NCI-H2227 treated with DMSO at 0.1 percent for 48 hours (cell line): Measurements from ENCODE around the gene FITM2.
"Not testable (repeated sequence)": the region's sequence is repeated elsewhere in the genome, so short reads cannot be mapped to it uniquely, and the experiment has no call there.

Source experiments
- DNase-seq: peaks from one replicate; lab custom pipeline; 2025; lab: John Stamatoyannopoulos, UW

The FITM2 gene

GRCh38 chr20:44310664-44311639, at the start of gene FITM2:
TSS of gene FITM2 (minus strand) at chr20:44311202. CDS start at chr20:44311148, 54 bp downstream.
- DNase-seq, result peak; percentile 95

- DNase-seq, result no peak
Observed at GRCh38 chr20:44360221-44360620, 49.2 kb upstream of the FITM2 start.

GRCh38 chr20:44358776-44359175, 47.8 kb upstream of the FITM2 start:
- no peak for DNase-seq

GRCh38 chr20:44357555-44358125, 46.6 kb upstream of the FITM2 start:
- no peak for DNase-seq

GRCh38 chr20:44357020-44357419, 46.0 kb upstream of the FITM2 start:
- DNase-seq, result no peak

- DNase-seq, result no peak
Observed at GRCh38 chr20:44356353-44356723, 45.3 kb upstream of the FITM2 start.

- DNase-seq, result no peak
Observed at GRCh38 chr20:44355498-44356352, 44.7 kb upstream of the FITM2 start, which contains the start of gene HNF4A. TSS of gene HNF4A (plus strand) at chr20:44355699. CDS start at chr20:44355805, 106 bp downstream.

GRCh38 chr20:44354979-44355497, 44.0 kb upstream of the FITM2 start:
- DNase-seq, result no peak

GRCh38 chr20:44350567-44350966, 39.6 kb upstream of the FITM2 start:
- no peak for DNase-seq

GRCh38 chr20:44349349-44349748, 38.3 kb upstream of the FITM2 start:
- DNase-seq, result no peak

GRCh38 chr20:44348168-44348659, 37.2 kb upstream of the FITM2 start:
- DNase-seq, result no peak

GRCh38 chr20:44345941-44346340, 34.9 kb upstream of the FITM2 start:
- DNase-seq, result not testable (repeated sequence)

- no peak for DNase-seq
Observed at GRCh38 chr20:44345147-44345546, 34.1 kb upstream of the FITM2 start.

GRCh38 chr20:44344723-44345122, 33.7 kb upstream of the FITM2 start:
- no peak for DNase-seq

- DNase-seq, result no peak
Observed at GRCh38 chr20:44343162-44343675, 32.2 kb upstream of the FITM2 start.

- DNase-seq, result no peak
Observed at GRCh38 chr20:44342248-44342647, 31.2 kb upstream of the FITM2 start.

GRCh38 chr20:44336725-44337380, 25.9 kb upstream of the FITM2 start, which contains the start of gene R3HDML:
TSS of gene R3HDML (plus strand) at chr20:44337043. CDS start at chr20:44337158, 115 bp downstream.
- no peak for DNase-seq

GRCh38 chr20:44336086-44336485, 25.1 kb upstream of the FITM2 start:
- peak; percentile 35 for DNase-seq

- no peak for DNase-seq
Observed at GRCh38 chr20:44335675-44336074, 24.7 kb upstream of the FITM2 start.

- DNase-seq, result no peak
Observed at GRCh38 chr20:44334709-44335108, 23.7 kb upstream of the FITM2 start.

GRCh38 chr20:44334306-44334705, 23.3 kb upstream of the FITM2 start:
- DNase-seq, result no peak
